AG09309 (cell line): ENCODE results near the gene THOC1.

ENCODE experiments used
- DNase-seq: peaks from one replicate; pipeline ENCODE4 v3.0.0-alpha.2; 2010; ENCODE audit warnings: low read depth
- H3K4me3 ChIP-seq: 2 replicates; pipeline ENCODE4 v1.5.1; 2011; ENCODE audit warnings: mild to moderate bottlenecking, low read depth, low read length, moderate library complexity; ENCODE audit not compliant: control insufficient read depth
- CTCF ChIP-seq: IDR thresholded peaks from 2 replicates; pipeline ENCODE4 v1.5.1; 2011; ENCODE audit warnings: mild to moderate bottlenecking, low read depth, low read length, inconsistent platforms; ENCODE audit not compliant: insufficient read depth, control insufficient read depth; ENCODE audit errors: missing control alignments

THOC1 gene

GRCh38 chr18:220708-221107, 47.1 kb downstream of the THOC1 start:
- H3K4me3 ChIP-seq, result no peak overlapping the region

GRCh38 chr18:217532-218336, 50.1 kb downstream of the THOC1 start:
- H3K4me3 ChIP-seq, result no peak overlapping the region
- no peak for TF ChIP-seq CTCF
- no peak for DNase-seq

More at GRCh38 chr18:220708-221107, 47.1 kb downstream of the THOC1 start:
- no peak for DNase-seq
- no peak for TF ChIP-seq CTCF

GRCh38 chr18:215448-216010, 52.3 kb downstream of the THOC1 start:
- no peak for DNase-seq
- no peak for TF ChIP-seq CTCF
- no peak overlapping the region for H3K4me3 ChIP-seq

- no peak for DNase-seq
- no peak for TF ChIP-seq CTCF
Measured at GRCh38 chr18:213966-214365, 53.9 kb downstream of the THOC1 start.

GRCh38 chr18:213505-213904, 54.3 kb downstream of the THOC1 start:
- DNase-seq, result no peak
- TF ChIP-seq CTCF, result no peak
- H3K4me3 ChIP-seq, result no peak overlapping the region

More at GRCh38 chr18:213966-214365, 53.9 kb downstream of the THOC1 start:
- no peak overlapping the region for H3K4me3 ChIP-seq

- peak; percentile 4 for TF ChIP-seq CTCF
- no peak for DNase-seq
- no peak overlapping the region for H3K4me3 ChIP-seq
Measured at GRCh38 chr18:212780-213179, 55.1 kb downstream of the THOC1 start.
